HepG2 (cell line): ENCODE data around the gene RHEBL1. TPM values are rescaled to one million over a fixed set of nuclear protein-coding genes. Genes with fewer than 3 reads are reported as not detected.
A peak's percentile ranks its signal among the peaks of the same experiment; 100 is the strongest.

Source experiments
- ATAC-seq: fragments of 200-7000 bp; cut with Tn5 transposase; 3 replicates; pipeline ENCODE4 v1.9.1; 2020; ENCODE audit warnings: mild to moderate bottlenecking, moderate library complexity
- BruUV-seq: library from RNA; stranded (reverse); fragments of 400-500 nt; replicated peaks from 2 replicates; lab custom pipeline; 2021; lab: Mats Ljungman, UMichigan
- CTCF ChIA-PET: fragments of 300-600 bp; formaldehyde crosslinking; extraction: SDS; loops from one replicate; lab custom pipeline; 2021; ENCODE audit warnings: low total read pairs, inconsistent platforms, low intra/inter-chr PET ratio; lab: Yijun Ruan, JAX
- POLR2A ChIA-PET: fragments of 350-600 bp; sonication (Branson Sonifier 250); formaldehyde crosslinking; loops from one replicate; lab custom pipeline; 2020; ENCODE audit warnings: antibody characterized with exemption, inconsistent platforms; lab: Yijun Ruan, JAX
- DNase-seq: peaks from one replicate; pipeline ENCODE4 v3.0.0-alpha.2; 2015; ENCODE audit warnings: low spot score
- FAIRE-seq: peaks from 3 replicates; lab custom pipeline; 2011; peaks lifted over from hg19 to GRCh38; lab: Jason Lieb, UNC
- H2AFZ ChIP-seq: one replicate; pipeline ENCODE4 v1.6.1; 2011; ENCODE audit warnings: low read length, inconsistent platforms
- H3K27ac ChIP-seq: fragments of 300-600 bp; 3 replicates; pipeline ENCODE4 v1.8.0; 2011; ENCODE audit warnings: mixed run types, mild to moderate bottlenecking, mixed read lengths, low read length, inconsistent platforms; ENCODE audit not compliant: insufficient read depth; ENCODE audit errors: extremely low read length
- H3K27me3 ChIP-seq, 2 experiments: fragments of 200-600 bp in 1 of 2; 2 replicates in 1 of 2; 3 replicates in 1 of 2; pipeline versions ENCODE4 v1.6.0 to v1.8.0; 2011; ENCODE audit warnings: low read length in 2 of 2, mild to moderate bottlenecking in 2 of 2, moderate library complexity in 2 of 2, inconsistent platforms in 1 of 2; ENCODE audit not compliant: insufficient read depth in 2 of 2, control insufficient read depth in 1 of 2
- H3K36me3 ChIP-seq, 2 experiments: fragments of 200-600 bp in 1 of 2; replicated peaks in 1 of 2; 2 replicates in 1 of 2; 3 replicates in 1 of 2; pipeline versions ENCODE4 v1.5.1 to v1.8.0; 2011; ENCODE audit warnings: low read length in 2 of 2, inconsistent platforms in 1 of 2; ENCODE audit not compliant: insufficient read depth in 2 of 2, control insufficient read depth in 1 of 2
- H3K4me1 ChIP-seq: 2 replicates; pipeline ENCODE4 v1.5.1; 2012; ENCODE audit warnings: low read length, inconsistent platforms; ENCODE audit not compliant: insufficient read depth
- H3K4me2 ChIP-seq: 2 replicates; pipeline ENCODE4 v1.6.0; 2011; ENCODE audit warnings: low read depth, low read length, inconsistent platforms
- H3K4me3 ChIP-seq, 3 experiments: fragments of 200-600 bp in 1 of 3; sonication (generic), shearing (Covaris generic) in 1 of 3; replicated peaks in 1 of 3; 2 replicates each; pipeline ENCODE4 v1.5.1; 2011 to 2016; ENCODE audit warnings: low read length in 3 of 3, inconsistent platforms in 2 of 3, low read depth in 2 of 3, mild to moderate bottlenecking in 2 of 3, control low read depth in 1 of 3, mixed read lengths in 1 of 3; ENCODE audit not compliant: insufficient read depth in 1 of 3
- H3K79me2 ChIP-seq: one replicate; pipeline ENCODE4 v1.6.1; 2011; ENCODE audit warnings: low read length, inconsistent platforms; ENCODE audit not compliant: insufficient read depth
- H3K9ac ChIP-seq: 2 replicates; pipeline ENCODE4 v1.6.0; 2011; ENCODE audit warnings: mild to moderate bottlenecking, low read depth, low read length, inconsistent platforms; ENCODE audit not compliant: insufficient read depth
- H3K9me3 ChIP-seq: 2 replicates; pipeline ENCODE4 v1.5.1; 2012; ENCODE audit warnings: mild to moderate bottlenecking, low read length
- H4K20me1 ChIP-seq: 2 replicates; pipeline ENCODE4 v1.6.0; 2011; ENCODE audit warnings: inconsistent platforms, mild to moderate bottlenecking, low read length, moderate library complexity; ENCODE audit not compliant: insufficient read depth
- ASH2L ChIP-seq: fragments of 300-600, 200-600 bp; sonication (generic); IDR thresholded peaks from 2 replicates; pipeline ENCODE4 v1.7.0; 2017; ENCODE audit warnings: low read depth, mild to moderate bottlenecking, moderate library complexity, mixed read lengths, low read length; ENCODE audit not compliant: insufficient read length
- ATF1 ChIP-seq: IDR thresholded peaks from 2 replicates; pipeline ENCODE4 v1.6.1; 2016; ENCODE audit warnings: mild to moderate bottlenecking, control low read depth
- BATF2 ChIP-seq: sonication (generic); formaldehyde crosslinking; IDR thresholded peaks from 2 replicates; pipeline ENCODE4 v1.8.0; 2022; ENCODE audit warnings: mild to moderate bottlenecking, missing genetic modification reagents, moderate library complexity
- CCDC6 ChIP-seq: sonication (generic); formaldehyde crosslinking; IDR thresholded peaks from 2 replicates; pipeline ENCODE4 v1.8.1; 2022; ENCODE audit warnings: mild to moderate bottlenecking, missing genetic modification reagents, moderate library complexity
- EZH2 ChIP-seq: conservative IDR thresholded peaks from 2 replicates; pipeline ENCODE4 v1.6.1; 2012; ENCODE audit warnings: mild to moderate bottlenecking, low read depth, low read length, moderate library complexity
- KDM2A ChIP-seq: sonication (generic); formaldehyde crosslinking; IDR thresholded peaks from 2 replicates; pipeline ENCODE4 v1.4.0; 2020; ENCODE audit warnings: low read depth, missing genetic modification reagents, borderline replicate concordance
- MAFF ChIP-seq: IDR thresholded peaks from 2 replicates; pipeline ENCODE4 v1.6.1; 2011; ENCODE audit warnings: low read depth, low read length, improper control_type of control experiment
- MAFK ChIP-seq, 2 experiments: IDR thresholded peaks in 1 of 2; conservative IDR thresholded peaks in 1 of 2; 2 replicates each; pipeline ENCODE4 v1.6.1; 2011; ENCODE audit warnings: improper control_type of control experiment in 2 of 2, low read length in 2 of 2
- MYPOP ChIP-seq: sonication (generic); formaldehyde crosslinking; IDR thresholded peaks from 2 replicates; pipeline ENCODE4 v1.8.1; 2023; ENCODE audit warnings: mild to moderate bottlenecking, moderate library complexity, missing genetic modification reagents
- RCOR2 ChIP-seq: IDR thresholded peaks from 2 replicates; pipeline ENCODE4 v1.6.1; 2016; ENCODE audit warnings: missing biosample characterization, missing genetic modification reagents
- RFXAP ChIP-seq: sonication (generic); formaldehyde crosslinking; IDR thresholded peaks from 2 replicates; pipeline ENCODE4 v1.4.0; 2020; ENCODE audit warnings: missing genetic modification reagents, borderline replicate concordance
- SAFB2 ChIP-seq: sonication (generic); formaldehyde crosslinking; IDR thresholded peaks from 2 replicates; pipeline ENCODE4 v1.5.1; 2020; ENCODE audit warnings: missing genetic modification reagents, low read depth, mild to moderate bottlenecking, borderline replicate concordance
- SRF ChIP-seq: IDR thresholded peaks from 2 replicates; pipeline ENCODE4 v1.6.1; 2011; ENCODE audit warnings: mild to moderate bottlenecking, low read depth, low read length, moderate library complexity
- SRSF1 ChIP-seq: fragments of 200-400 bp; formaldehyde crosslinking; optimal IDR thresholded peaks from 2 replicates; pipeline ENCODE3; 2017; ENCODE audit warnings: mild to moderate bottlenecking, low read depth, low read length, moderate library complexity
- TFDP1 ChIP-seq: IDR thresholded peaks from 2 replicates; pipeline ENCODE4 v1.6.1; 2016; ENCODE audit warnings: missing compliant biosample characterization, missing genetic modification reagents, borderline replicate concordance
- ZFP36L2 ChIP-seq: sonication (generic); formaldehyde crosslinking; IDR thresholded peaks from 2 replicates; pipeline ENCODE4 v1.4.0; 2020; ENCODE audit warnings: missing genetic modification reagents
- ZKSCAN8 ChIP-seq: IDR thresholded peaks from 2 replicates; pipeline ENCODE4 v1.6.1; 2016; ENCODE audit warnings: borderline replicate concordance, missing genetic modification reagents, missing compliant biosample characterization
- ZNF121 ChIP-seq: sonication (generic); formaldehyde crosslinking; IDR thresholded peaks from 2 replicates; pipeline ENCODE4 v1.5.0; 2020; ENCODE audit warnings: mild to moderate bottlenecking, missing genetic modification reagents
- ZNF232 ChIP-seq: sonication (generic); formaldehyde crosslinking; IDR thresholded peaks from 2 replicates; pipeline ENCODE4 v1.4.0; 2020; ENCODE audit warnings: missing genetic modification reagents, borderline replicate concordance
- ZNF264 ChIP-seq: sonication (generic); formaldehyde crosslinking; IDR thresholded peaks from 2 replicates; pipeline ENCODE4 v1.4.0; 2020; ENCODE audit warnings: missing genetic modification reagents
- ZNF704 ChIP-seq: sonication (generic); formaldehyde crosslinking; IDR thresholded peaks from 2 replicates; pipeline ENCODE4 v1.8.1; 2023; ENCODE audit warnings: mild to moderate bottlenecking, inconsistent platforms, moderate library complexity, missing genetic modification reagents, borderline replicate concordance
- WGBS: methylation state at CpG from one replicate; pipeline ENCODE4 v1.1.6; 2017; ENCODE audit warnings: low lambda C conversion rate; 5-methylcytosine and 5-hydroxymethylcytosine counted together
- in situ Hi-C: cut with HindIII; loops from 2 replicates; pipeline ENCODE4 v1.10.0; 2017; ENCODE audit warnings: low pct_unique_long_range_greater_than_20kb; ENCODE audit not compliant: extremely low pct_ligation_motif_present
- intact Hi-C: fragments of 100-400 bp; cut with micrococcal nuclease; formaldehyde crosslinking; loops from one replicate; pipeline ENCODE4 v1.10.0; 2022; ENCODE audit not compliant: unreplicated experiment
- polyA plus RNA-seq, 8 experiments: library from polyadenylated mRNA; depleted of rRNA in 3 of 8; stranded (reverse) in 7 of 8; unstranded in 1 of 8; fragments of >200 nt; fragmentation: Illumina TruSeq in 4 of 8; extraction: Trizol in 4 of 8; gene quantifications; 2 replicates each; pipeline versions ENCODE4 v1.2.1 to v1.2.3, GENCODE V29; 2011 to 2016; ENCODE audit warnings: low read depth in 4 of 8, missing spikeins in 1 of 8, mixed read lengths in 1 of 8; ENCODE audit not compliant: insufficient read depth in 1 of 8
- total RNA-seq, 5 experiments: library from RNA; depleted of rRNA; stranded (reverse); fragments of >200 nt; fragmentation: Illumina TruSeq; extraction: Trizol; gene quantifications; 2 replicates each; pipeline ENCODE4 v1.2.3, GENCODE V29; 2016; ENCODE audit warnings: low read depth in 1 of 5

Gene RHEBL1
- total and polyA plus RNA-seq, 2 of the 13 experiments (the other 11 are each of a cell fraction or from before 2014, with no cell fraction given), result 1.4 to 2.5 TPM

GRCh38 chr12:49019120-49019430 is 50.7 kb downstream of the RHEBL1 start:
- peak overlapping the region; percentile 86 for H3K9ac ChIP-seq
- ATAC-seq, result peak; percentile 25
- TF ChIP-seq BATF2 (CRISPR knock-in tag), result 0 out of 2 replicates have a peak, but pooled peaks have one; percentile 9
- TF ChIP-seq MYPOP (CRISPR knock-in tag), result no peak
- no peak for TF ChIP-seq ASH2L
- TF ChIP-seq ATF1 (CRISPR knock-in tag), result no peak
- TF ChIP-seq ZNF704 (CRISPR knock-in tag), result no peak
- TF ChIP-seq ZNF121 (CRISPR knock-in tag), result no peak
- TF ChIP-seq TFDP1 (CRISPR knock-in tag), result no peak
- TF ChIP-seq ZKSCAN8 (CRISPR knock-in tag), result no peak
- 0 out of 2 replicates have a peak, but pooled peaks have one; percentile 8 for TF ChIP-seq ZNF264 (CRISPR knock-in tag)
- no peak for TF ChIP-seq SAFB2 (CRISPR knock-in tag)
- no peak for TF ChIP-seq ZNF232 (CRISPR knock-in tag)
- no peak for TF ChIP-seq RFXAP (CRISPR knock-in tag)
- TF ChIP-seq CCDC6 (CRISPR knock-in tag), result no peak
- TF ChIP-seq MAFF, result peak; percentile 29; the same call in 1 of the 2 replicates
- TF ChIP-seq RCOR2 (CRISPR knock-in tag), result no peak
- no peak for TF ChIP-seq ZFP36L2 (CRISPR knock-in tag)
- no peak for TF ChIP-seq SRF
- TF ChIP-seq MAFK (conservative IDR thresholded peaks at IDR 0.05 in 1 of 2, IDR thresholded peaks at IDR 0.05 in 1 of 2; ENCODE audit: low read length in 2 of 2), result peak; percentile 54 to 66
- TF ChIP-seq EZH2, result no peak
- TF ChIP-seq SRSF1, result no peak
- TF ChIP-seq KDM2A (CRISPR knock-in tag), result no peak

More at GRCh38 chr12:49019120-49019430, 50.7 kb downstream of the RHEBL1 start:
- CTCF ChIA-PET, result interaction anchor here (3.4 kb wide), 1 partner anchor 22 kb away, joined by 15 read pairs; no protein-coding TSS in a partner anchor
- Histone ChIP-seq H2AFZ (no peak overlapping the region), H3K27ac (peak overlapping the region; percentile 86), H3K4me3 (peak overlapping the region; percentile 64 to 93 (median 74)), H3K79me2 (peaks cover 6% of the 10 kb centered on the region), H3K9me3 (no peaks in the 10 kb centered on the region), H4K20me1 (no peaks in the 10 kb centered on the region), H3K4me1 (peaks cover 20% of the 10 kb centered on the region), H3K27me3 (no peaks in the 10 kb centered on the region), H3K36me3 (peaks cover 11 to 17% of the 10 kb centered on the region in 2 experiments), H3K4me2 (peak overlapping the region; percentile 98)
- FAIRE-seq (no peak), DNase-seq (no peak)
- in situ Hi-C loops, result no loop called here
- TSS peak; percentile 84 for BruUV-seq
- WGBS, result 7% methylated on average over 8 of the region's 8 CpGs
- intact Hi-C loops, result loop anchor here (5.0 kb wide), 1 partner anchor 113 kb away; the partner anchor contains the start of gene TUBA1B
- POLR2A ChIA-PET, result interaction anchor here (1.3 kb wide), 3 partner anchors 14 to 20 kb away, joined by 4 to 9 read pairs (median 5); partner anchors contain the start of gene DDN
